Karpas-422 (cell line): ENCODE data around the gene PCP2. TPM values are rescaled to one million over a fixed set of nuclear protein-coding genes. Genes with fewer than 3 reads are reported as not detected.
A peak's percentile ranks its signal among the peaks of the same experiment; 100 is the strongest.
"Not testable (repeated sequence)": the region's sequence is repeated elsewhere in the genome, so short reads cannot be mapped to it uniquely, and the experiment has no call there.

Experiments used
- DNase-seq: peaks from one replicate; pipeline ENCODE4 v3.0.0-alpha.2; 2015
- H2AFZ ChIP-seq: fragments of 200-600 bp; sonication (generic); 2 replicates; pipeline ENCODE4 v1.6.1; 2014; ENCODE audit warnings: antibody characterized with exemption, low read length, mixed read lengths
- H3K27ac ChIP-seq: fragments of 200-600 bp; sonication (generic); 2 replicates; pipeline ENCODE4 v1.5.1; 2014; ENCODE audit warnings: mild to moderate bottlenecking, low read length, moderate library complexity
- H3K27me3 ChIP-seq: fragments of 200-600 bp; sonication (generic); 2 replicates; pipeline ENCODE4 v1.6.1; 2014; ENCODE audit warnings: low read length, mixed read lengths
- H3K36me3 ChIP-seq: fragments of 200-600 bp; sonication (generic); 2 replicates; pipeline ENCODE4 v1.6.1; 2014; ENCODE audit warnings: low read length, mixed read lengths; ENCODE audit not compliant: insufficient read depth
- H3K4me1 ChIP-seq: fragments of 200-600 bp; sonication (generic); 2 replicates; pipeline ENCODE4 v1.6.1; 2014; ENCODE audit warnings: mild to moderate bottlenecking, low read length, mixed read lengths
- H3K4me2 ChIP-seq: fragments of 200-600 bp; sonication (generic); 2 replicates; pipeline ENCODE4 v1.6.1; 2014; ENCODE audit warnings: low read length, low read depth, mild to moderate bottlenecking; ENCODE audit not compliant: poor library complexity, severe bottlenecking
- H3K4me3 ChIP-seq: fragments of 200-600 bp; sonication (generic); 2 replicates; pipeline ENCODE4 v1.5.1; 2014; ENCODE audit warnings: mild to moderate bottlenecking, antibody characterized with exemption, low read length, mixed read lengths
- H3K79me2 ChIP-seq: fragments of 200-600 bp; sonication (generic); 2 replicates; pipeline ENCODE4 v1.6.1; 2014; ENCODE audit warnings: mild to moderate bottlenecking, low read length, mixed read lengths
- H3K9ac ChIP-seq: fragments of 200-600 bp; sonication (generic); 2 replicates; pipeline ENCODE4 v1.6.0; 2014; ENCODE audit warnings: low read length
- H3K9me2 ChIP-seq: fragments of 200-600 bp; sonication (generic), shearing (Covaris generic); replicated peaks from 2 replicates; pipeline ENCODE4 v1.6.0; 2014; ENCODE audit warnings: mild to moderate bottlenecking, low read length, moderate library complexity; ENCODE audit not compliant: insufficient read depth
- H3K9me3 ChIP-seq: fragments of 300-700, 200-600 bp; sonication (generic); 2 replicates; pipeline ENCODE4 v1.6.1; 2014; ENCODE audit warnings: low read length, mixed read lengths
- H4K20me1 ChIP-seq: fragments of 200-600 bp; sonication (generic); 2 replicates; pipeline ENCODE4 v1.6.1; 2014; ENCODE audit warnings: mild to moderate bottlenecking, antibody characterized with exemption, low read length, low read depth; ENCODE audit not compliant: insufficient read depth
- total RNA-seq: library from RNA; depleted of rRNA; stranded (reverse); fragments of >200 nt; shearing (Covaris generic); gene quantifications from 2 replicates; pipeline ENCODE4 v1.2.3, GENCODE V29; 2014; ENCODE audit warnings: low replicate concordance

The PCP2 gene
- total RNA-seq, 1 experiment from 2014 or later = not detected

DNA sequence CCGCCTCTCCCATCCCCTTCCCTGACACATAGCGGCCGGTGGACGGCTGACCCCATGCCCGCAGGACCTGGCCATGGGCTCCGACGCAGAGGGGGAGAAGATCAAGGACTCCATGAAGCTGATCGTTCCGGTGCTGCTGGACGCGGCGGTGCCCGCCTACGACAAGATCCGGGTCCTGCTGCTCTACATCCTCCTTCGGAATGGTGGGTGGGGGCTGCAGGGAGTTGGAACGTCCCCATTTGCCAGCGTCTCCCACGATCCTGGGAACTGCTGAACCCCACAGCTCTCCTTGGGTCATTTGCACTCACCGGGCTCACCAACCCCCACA is 11.0 kb upstream of the PCP2 start:
- no peak for DNase-seq
- Histone ChIP-seq H3K9me3 (no peaks in the 10 kb centered on the region), H3K9ac (no peak overlapping the region), H3K4me3 (no peak overlapping the region), H3K9me2 (no peaks in the 10 kb centered on the region), H3K4me2 (no peak overlapping the region), H3K4me1 (no peaks in the 10 kb centered on the region), H2AFZ (no peak overlapping the region), H3K36me3 (no peaks in the 10 kb centered on the region; the same call in 1 of the 2 replicates), H3K79me2 (no peaks in the 10 kb centered on the region), H3K27ac (no peak overlapping the region), H4K20me1 (no peaks in the 10 kb centered on the region; the same call in 1 of the 2 replicates), H3K27me3 (no peaks in the 10 kb centered on the region)

DNA sequence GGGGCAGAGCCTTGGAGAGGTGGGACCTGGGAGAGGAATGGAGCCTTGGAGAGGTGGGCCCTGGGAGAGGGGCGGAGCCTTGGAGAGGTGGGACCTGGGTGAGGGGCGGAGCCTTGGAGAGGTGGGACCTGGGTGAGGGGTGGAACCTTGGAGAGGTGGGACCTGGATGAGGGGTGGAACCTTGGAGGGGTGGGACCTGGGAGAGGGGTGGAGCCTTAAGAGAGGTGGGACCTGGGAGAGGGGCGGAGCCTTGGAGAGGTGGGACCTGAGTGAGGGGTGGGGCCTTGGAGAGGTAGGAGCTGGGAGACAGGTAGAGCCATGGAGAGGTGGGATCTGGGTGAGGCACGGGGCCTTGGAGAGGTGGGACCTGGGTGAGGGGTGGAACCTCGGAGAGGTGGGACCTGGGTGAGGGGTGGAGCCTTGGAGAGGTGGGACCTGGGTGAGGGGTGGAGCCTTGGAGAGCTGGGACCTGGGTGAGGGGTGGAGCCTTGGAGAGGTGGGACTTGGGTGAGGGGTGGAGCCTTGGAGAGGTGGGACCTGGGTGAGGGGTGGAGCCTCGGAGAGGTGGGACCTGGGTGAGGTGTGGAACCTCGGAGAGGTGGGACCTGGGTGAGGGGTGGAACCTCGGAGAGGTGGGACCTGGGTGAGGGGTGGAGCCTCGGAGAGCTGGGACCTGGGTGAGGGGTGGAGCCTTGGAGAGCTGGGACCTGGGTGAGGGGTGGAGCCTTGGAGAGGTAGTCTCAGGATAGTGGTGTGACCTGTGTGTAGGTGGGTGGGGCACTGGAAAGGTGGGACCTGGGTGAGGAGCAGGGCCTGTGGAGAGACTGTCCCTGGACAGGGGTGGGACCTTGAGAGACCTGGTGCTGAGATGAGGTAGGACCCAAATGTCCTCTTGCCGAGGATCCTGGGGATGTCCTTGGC is 10.4 kb upstream of the PCP2 start:
- not testable (repeated sequence) for H3K9me3 ChIP-seq, H3K9me2 ChIP-seq, H3K27me3 ChIP-seq, H4K20me1 ChIP-seq, H3K79me2 ChIP-seq, H3K9ac ChIP-seq, H3K4me2 ChIP-seq, H2AFZ ChIP-seq, H3K36me3 ChIP-seq, H3K27ac ChIP-seq, H3K4me3 ChIP-seq, H3K4me1 ChIP-seq
- peak; percentile 90 for DNase-seq

DNA sequence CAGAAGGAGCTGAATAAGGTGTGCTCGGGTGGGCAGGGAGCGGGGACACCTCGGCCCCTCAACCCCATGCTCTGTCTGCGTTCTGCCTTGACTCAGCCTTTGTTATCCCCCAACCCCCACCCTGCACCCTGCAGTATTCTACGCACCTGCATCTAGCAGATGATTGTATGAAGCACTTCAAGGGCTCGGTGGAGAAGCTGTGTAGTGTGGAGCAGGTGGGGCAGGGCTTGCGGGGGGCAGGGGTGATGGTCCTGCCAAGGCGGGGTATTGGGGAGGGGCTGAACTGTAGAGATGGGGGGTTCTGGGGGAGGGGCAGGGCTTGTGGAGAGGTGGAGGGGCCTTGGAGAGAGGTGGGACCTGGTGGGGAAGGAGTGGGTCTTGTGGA is 9.5 kb upstream of the PCP2 start:
- H3K36me3 ChIP-seq = no peaks in the 10 kb centered on the region; the same call in 1 of the 2 replicates

DNA sequence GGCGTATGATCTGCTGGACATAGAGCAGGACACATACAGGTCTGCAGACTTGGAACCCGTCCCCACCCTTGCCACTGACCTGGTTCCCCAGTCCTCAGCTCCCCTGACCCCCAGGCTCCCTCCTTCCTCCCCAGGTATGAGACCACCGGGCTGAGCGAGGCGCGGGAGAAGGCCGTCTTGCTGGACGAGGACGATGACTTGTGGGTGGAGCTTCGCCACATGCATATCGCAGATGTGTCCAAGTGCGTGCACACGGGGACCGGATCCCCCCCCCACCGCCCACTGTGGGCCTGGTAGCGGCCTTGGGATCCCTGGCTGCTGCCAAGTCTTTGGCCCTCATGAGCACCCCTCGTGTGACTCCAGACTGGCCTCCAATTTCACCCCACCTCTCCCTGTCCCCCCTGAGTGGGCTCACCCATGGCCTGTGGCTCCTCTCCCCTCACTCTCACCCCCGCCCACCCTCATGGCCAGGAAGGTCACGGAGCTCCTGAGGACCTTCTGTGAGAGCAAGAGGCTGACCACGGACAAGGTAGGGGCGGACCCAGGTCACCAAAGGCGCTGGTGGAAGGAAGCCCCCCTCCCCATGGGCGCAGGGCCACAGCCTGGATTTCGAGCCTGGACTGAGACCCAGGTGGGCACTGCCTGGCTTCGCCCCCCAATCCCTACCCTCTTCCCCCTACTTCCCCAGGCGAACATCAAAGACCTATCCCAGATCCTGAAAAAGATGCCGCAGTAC is 8.9 kb upstream of the PCP2 start:
- H3K4me3 ChIP-seq = no peak overlapping the region
- no peaks in the 10 kb centered on the region; the same call in 1 of the 2 replicates for H4K20me1 ChIP-seq
- DNase-seq = no peak
- H3K27ac ChIP-seq = no peak overlapping the region
- H3K9ac ChIP-seq = no peak overlapping the region
- H3K4me2 ChIP-seq = no peak overlapping the region
- no peak overlapping the region for H2AFZ ChIP-seq
- no peaks in the 10 kb centered on the region for H3K9me2 ChIP-seq
- no peaks in the 10 kb centered on the region; the same call in 1 of the 2 replicates for H3K36me3 ChIP-seq
- peaks cover 16% of the 10 kb centered on the region for H3K79me2 ChIP-seq
- peaks cover 8% of the 10 kb centered on the region for H3K4me1 ChIP-seq
- H3K27me3 ChIP-seq = no peaks in the 10 kb centered on the region
- no peaks in the 10 kb centered on the region for H3K9me3 ChIP-seq

More for the DNA sequence above, 9.5 kb upstream of the PCP2 start:
- Histone ChIP-seq H3K4me2 (no peak overlapping the region), H3K79me2 (peaks cover 10% of the 10 kb centered on the region), H3K4me1 (peaks cover 2% of the 10 kb centered on the region), H3K9me3 (no peaks in the 10 kb centered on the region), H3K9me2 (no peaks in the 10 kb centered on the region), H2AFZ (no peak overlapping the region), H3K27ac (no peak overlapping the region), H3K27me3 (no peaks in the 10 kb centered on the region), H3K4me3 (no peak overlapping the region), H4K20me1 (no peaks in the 10 kb centered on the region; the same call in 1 of the 2 replicates), H3K9ac (no peak overlapping the region)
- no peak for DNase-seq

DNA sequence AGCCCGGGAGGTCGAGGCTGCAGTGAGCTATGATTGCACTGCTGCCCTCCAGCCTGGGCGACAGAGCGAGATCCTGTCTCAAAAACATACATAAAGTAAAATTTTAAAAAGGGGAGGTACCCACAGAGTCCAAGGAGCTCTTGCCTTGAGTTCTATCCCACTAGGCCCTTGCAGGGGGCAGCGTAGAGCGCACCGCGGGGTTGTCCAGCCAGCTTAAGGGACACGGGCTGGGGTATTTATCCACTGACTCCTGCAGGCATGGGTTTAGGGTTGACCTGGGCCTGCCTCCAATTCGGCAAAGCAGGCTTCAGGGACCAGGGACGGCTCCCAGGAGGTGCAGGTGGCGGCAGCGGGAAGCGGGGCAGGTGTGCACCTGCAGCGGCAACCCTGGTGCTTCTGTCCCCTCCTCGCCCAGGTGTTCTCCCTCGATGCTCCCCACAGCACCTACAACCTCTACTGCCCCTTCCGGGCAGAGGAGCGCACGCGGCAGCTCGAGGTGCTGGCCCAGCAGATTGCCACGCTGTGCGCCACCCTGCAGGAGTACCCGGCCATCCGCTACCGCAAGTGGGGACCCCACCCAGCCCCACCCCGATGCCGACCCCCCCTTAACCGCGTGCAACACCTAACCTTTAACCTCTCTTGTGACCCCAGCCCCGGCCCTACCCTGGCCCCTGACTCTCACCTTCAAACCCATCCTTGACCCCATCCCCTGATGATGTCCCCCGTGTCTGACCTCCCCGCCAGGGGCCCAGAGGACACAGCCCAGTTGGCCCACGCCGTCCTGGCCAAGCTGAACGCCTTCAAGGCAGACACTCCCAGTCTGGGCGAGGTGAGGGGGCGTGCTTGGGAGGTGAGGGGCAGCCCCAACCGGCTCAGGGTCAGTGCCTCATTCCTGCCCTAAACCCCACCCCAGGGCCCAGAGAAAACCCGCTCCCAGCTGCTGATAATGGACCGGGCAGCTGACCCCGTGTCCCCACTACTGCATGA is 8.1 kb upstream of the PCP2 start:
- DNase-seq = no peak
- Histone ChIP-seq H3K4me3 (no peak overlapping the region), H4K20me1 (no peaks in the 10 kb centered on the region; the same call in 1 of the 2 replicates), H3K79me2 (peaks cover 20% of the 10 kb centered on the region), H3K27me3 (no peaks in the 10 kb centered on the region), H3K9me3 (no peaks in the 10 kb centered on the region), H3K9me2 (no peaks in the 10 kb centered on the region), H3K4me2 (no peak overlapping the region), H3K27ac (no peak overlapping the region), H3K36me3 (no peaks in the 10 kb centered on the region; the same call in 1 of the 2 replicates), H3K9ac (no peak overlapping the region), H2AFZ (no peak overlapping the region), H3K4me1 (peaks cover 10% of the 10 kb centered on the region)

DNA sequence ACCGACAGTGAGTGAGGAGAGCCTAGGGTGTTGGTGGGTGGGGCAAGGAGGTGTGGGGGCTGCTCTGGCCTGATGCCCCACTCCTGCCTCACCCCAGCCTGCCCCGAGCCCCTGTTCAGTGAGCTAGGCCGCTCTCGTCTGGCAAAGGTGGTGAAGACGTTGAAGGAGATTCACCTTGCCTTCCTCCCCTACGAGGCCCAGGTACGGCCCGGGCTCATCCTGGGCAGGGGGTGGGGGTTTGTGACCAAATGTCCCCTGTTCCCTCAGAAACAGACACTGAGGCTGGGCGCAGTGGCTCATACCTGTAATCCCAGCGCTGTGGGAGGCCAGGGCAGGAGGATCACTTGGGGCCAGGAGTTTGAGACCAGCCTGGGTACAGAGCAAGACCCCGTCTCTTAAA is 7.3 kb upstream of the PCP2 start:
- H3K4me1 ChIP-seq = peaks cover 11% of the 10 kb centered on the region
- H3K4me2 ChIP-seq = no peak overlapping the region
- H3K9ac ChIP-seq = no peak overlapping the region
- H3K9me3 ChIP-seq = no peaks in the 10 kb centered on the region
- no peak overlapping the region for H3K27ac ChIP-seq
- no peaks in the 10 kb centered on the region; the same call in 1 of the 2 replicates for H4K20me1 ChIP-seq
- no peak overlapping the region for H3K4me3 ChIP-seq
- no peaks in the 10 kb centered on the region; the same call in 1 of the 2 replicates for H3K36me3 ChIP-seq
- no peak overlapping the region for H2AFZ ChIP-seq
- no peaks in the 10 kb centered on the region for H3K9me2 ChIP-seq
- H3K79me2 ChIP-seq = peaks cover 20% of the 10 kb centered on the region
- DNase-seq = no peak
- no peaks in the 10 kb centered on the region for H3K27me3 ChIP-seq

DNA sequence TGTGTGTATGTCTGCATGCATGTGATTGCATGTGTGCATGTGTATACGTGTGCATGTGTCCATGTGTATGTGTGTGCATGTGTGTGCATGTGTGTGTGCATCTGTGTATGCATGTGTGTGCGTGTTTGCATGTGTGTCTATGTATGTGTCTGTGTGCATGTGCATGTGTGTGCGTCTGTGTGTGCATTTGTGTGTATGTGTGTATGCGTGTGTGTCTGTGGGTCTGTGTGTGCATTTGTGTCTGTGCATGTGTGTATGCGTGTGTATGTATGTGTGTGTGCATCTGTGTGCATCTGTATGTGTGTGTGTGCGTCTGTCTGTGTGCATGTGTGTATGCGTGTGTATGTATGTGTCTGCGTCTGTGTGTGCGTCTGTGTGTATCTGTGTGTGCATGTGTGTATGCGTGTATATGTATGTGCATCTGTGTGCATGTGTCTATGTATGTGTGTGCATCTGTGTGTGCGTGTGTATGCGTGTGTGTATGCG is 6.4 kb upstream of the PCP2 start:
- H3K27me3 ChIP-seq = no peaks in the 10 kb centered on the region

More for the DNA sequence above, 6.4 kb upstream of the PCP2 start:
- Histone ChIP-seq H3K27ac (no peak overlapping the region), H3K79me2 (peaks cover 20% of the 10 kb centered on the region), H3K4me3 (no peak overlapping the region), H4K20me1 (no peaks in the 10 kb centered on the region; the same call in 1 of the 2 replicates), H3K36me3 (no peaks in the 10 kb centered on the region; the same call in 1 of the 2 replicates), H2AFZ (no peak overlapping the region), H3K9me2 (no peaks in the 10 kb centered on the region), H3K9me3 (no peaks in the 10 kb centered on the region), H3K4me1 (peaks cover 11% of the 10 kb centered on the region), H3K4me2 (no peak overlapping the region), H3K9ac (no peak overlapping the region)
- no peak for DNase-seq
